ENCODE data around the gene TRMO.
A peak's percentile ranks its signal among the peaks of the same experiment; 100 is the strongest.

The TRMO gene

DNA sequence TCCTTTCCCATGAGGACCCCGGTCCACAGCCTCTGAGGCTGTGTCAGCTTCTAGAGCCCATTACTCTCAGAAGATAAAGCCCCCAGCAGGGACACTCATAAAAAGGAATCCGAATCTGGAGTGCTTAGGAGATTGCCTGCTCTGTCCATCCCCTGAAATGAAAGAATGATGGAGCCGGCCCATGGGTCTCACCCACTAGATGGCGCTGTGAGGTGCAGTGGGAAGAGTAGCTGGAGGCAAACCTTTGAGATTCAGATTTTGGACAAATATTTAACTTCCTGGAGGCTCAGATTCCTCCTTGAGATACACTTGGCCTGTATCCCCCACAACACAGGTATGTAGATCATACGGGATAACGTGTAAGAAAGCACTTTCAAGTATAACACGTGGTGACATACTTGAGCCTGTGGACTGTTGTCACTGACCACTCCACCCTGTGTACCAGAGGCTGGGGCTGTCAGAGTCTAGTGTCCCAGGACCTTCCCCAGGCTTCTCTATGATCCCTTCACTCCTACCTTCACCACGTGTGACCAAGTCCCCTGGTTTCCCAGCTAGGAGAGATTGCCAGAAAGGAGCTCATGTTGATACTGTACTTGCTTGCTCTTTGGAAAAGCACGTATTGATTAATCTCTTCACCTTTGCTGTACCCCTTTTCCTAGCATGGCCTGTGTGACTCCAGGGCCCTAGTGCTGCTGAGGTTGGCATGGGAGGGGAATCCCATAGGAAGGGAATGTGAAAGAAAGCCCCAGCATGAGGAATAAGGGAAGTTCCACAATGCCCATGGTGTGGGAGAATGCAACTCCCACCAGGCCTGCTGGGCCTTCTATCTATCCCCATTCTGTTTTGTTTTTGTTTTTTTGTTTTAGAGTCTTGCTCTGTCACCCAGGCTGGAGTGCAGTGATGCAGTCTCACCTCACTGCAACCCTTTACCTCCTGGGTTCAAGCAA, 32.1 kb downstream of the TRMO start:
- peaks cover 37% of the 10 kb centered on the region for H3K27me3 Mint-ChIP-seq (ENCODE audit: low read depth)
- H3K4me1 Mint-ChIP-seq, result no peaks in the 10 kb centered on the region
- H3K4me3 Mint-ChIP-seq, result no peak overlapping the region
- TF ChIP-seq, protein P1, sequence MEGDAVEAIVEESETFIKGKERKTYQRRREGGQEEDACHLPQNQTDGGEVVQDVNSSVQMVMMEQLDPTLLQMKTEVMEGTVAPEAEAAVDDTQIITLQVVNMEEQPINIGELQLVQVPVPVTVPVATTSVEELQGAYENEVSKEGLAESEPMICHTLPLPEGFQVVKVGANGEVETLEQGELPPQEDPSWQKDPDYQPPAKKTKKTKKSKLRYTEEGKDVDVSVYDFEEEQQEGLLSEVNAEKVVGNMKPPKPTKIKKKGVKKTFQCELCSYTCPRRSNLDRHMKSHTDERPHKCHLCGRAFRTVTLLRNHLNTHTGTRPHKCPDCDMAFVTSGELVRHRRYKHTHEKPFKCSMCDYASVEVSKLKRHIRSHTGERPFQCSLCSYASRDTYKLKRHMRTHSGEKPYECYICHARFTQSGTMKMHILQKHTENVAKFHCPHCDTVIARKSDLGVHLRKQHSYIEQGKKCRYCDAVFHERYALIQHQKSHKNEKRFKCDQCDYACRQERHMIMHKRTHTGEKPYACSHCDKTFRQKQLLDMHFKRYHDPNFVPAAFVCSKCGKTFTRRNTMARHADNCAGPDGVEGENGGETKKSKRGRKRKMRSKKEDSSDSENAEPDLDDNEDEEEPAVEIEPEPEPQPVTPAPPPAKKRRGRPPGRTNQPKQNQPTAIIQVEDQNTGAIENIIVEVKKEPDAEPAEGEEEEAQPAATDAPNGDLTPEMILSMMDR (IDR thresholded peaks at IDR 0.05; ENCODE audit: unreplicated experiment in 3 of 3), result peak in 1 of 3 experiments; percentile 39
- peaks cover under 1% of the 10 kb centered on the region for H3K36me3 Mint-ChIP-seq (ENCODE audit: low read depth)
- peaks cover 18% of the 10 kb centered on the region for H3K9me3 Mint-ChIP-seq
- no peak overlapping the region for H3K27ac Mint-ChIP-seq

DNA sequence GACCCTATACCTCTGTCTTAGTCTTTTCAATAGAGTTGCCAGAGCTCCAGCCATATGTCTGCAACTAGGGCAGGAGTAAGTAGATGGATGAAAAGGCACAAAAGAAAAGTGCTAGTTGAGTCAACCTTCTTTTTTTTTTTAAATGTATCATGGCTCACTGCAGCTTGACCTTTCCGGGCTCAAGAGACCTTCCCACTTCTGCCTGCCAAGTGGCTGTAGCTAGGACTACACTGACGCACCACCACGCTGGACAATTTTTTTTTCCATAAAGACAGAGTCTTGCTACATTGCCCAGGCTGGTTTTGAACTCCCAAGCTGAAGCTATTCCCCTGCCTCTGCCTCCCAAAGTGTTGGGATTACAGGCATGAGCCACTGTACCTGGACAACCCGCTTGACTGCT, 42.0 kb downstream of the TRMO start:
- Mint-ChIP-seq H3K36me3 (ENCODE audit: low read depth) (no peaks in the 10 kb centered on the region), H3K27me3 (ENCODE audit: low read depth) (peaks cover 28% of the 10 kb centered on the region), H3K4me1 (no peaks in the 10 kb centered on the region), H3K27ac (no peak overlapping the region), H3K4me3 (no peak overlapping the region), H3K9me3 (peaks cover 2% of the 10 kb centered on the region)
- TF ChIP-seq, protein P1 (IDR thresholded peaks at IDR 0.05; ENCODE audit: unreplicated experiment in 3 of 3), result no peak

DNA sequence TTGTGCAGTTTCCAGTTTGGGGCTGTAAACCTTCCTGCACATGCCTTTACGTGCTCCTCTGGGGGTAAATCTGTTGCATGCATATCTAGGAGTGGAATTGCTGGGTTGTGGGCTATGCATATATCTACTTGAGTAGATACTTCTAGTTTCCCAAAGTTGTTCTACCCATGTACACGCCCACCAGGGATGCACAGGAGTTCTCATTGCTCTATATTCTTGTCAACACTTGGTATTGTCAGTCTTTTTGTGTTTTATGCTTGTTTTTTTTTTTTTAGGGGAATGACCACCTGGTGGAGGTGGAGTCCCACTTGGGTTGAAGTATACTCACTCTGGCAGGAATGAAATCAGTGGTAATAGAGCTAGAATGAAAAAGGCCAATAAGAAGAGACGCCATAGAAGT, 46.2 kb downstream of the TRMO start:
- Mint-ChIP-seq H3K27me3 (ENCODE audit: low read depth) (peaks cover 27% of the 10 kb centered on the region), H3K9me3 (no peaks in the 10 kb centered on the region), H3K4me3 (no peak overlapping the region), H3K36me3 (ENCODE audit: low read depth) (no peaks in the 10 kb centered on the region), H3K27ac (no peak overlapping the region), H3K4me1 (no peaks in the 10 kb centered on the region)
- TF ChIP-seq, protein P1 (IDR thresholded peaks at IDR 0.05; ENCODE audit: unreplicated experiment in 3 of 3), result no peak

DNA sequence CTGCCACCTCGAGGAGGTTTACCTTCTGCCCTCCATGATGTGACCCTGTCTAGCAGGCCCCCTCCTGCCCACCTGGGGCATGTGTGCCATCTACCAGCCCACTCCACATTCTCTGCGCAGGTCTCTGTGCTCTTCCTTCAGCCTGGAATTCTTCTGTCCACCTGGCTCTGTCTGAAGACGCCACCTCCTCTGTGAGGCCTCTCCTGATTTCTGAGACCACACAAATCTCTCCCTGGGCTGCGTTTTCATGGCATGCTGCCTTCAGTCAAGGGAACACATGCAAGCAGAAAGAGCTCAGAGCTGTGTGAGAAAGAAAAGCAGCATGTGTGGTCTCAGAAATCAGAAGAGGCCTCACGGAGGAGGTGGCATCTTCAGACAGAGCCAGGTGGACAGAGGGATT, 47.2 kb downstream of the TRMO start:
- Mint-ChIP-seq H3K9me3 (no peaks in the 10 kb centered on the region), H3K4me3 (no peak overlapping the region), H3K27ac (no peak overlapping the region), H3K4me1 (no peaks in the 10 kb centered on the region), H3K27me3 (ENCODE audit: low read depth) (peaks cover 34% of the 10 kb centered on the region), H3K36me3 (ENCODE audit: low read depth) (no peaks in the 10 kb centered on the region)
- TF ChIP-seq, protein P1 (IDR thresholded peaks at IDR 0.05; ENCODE audit: unreplicated experiment in 3 of 3), result no peak

DNA sequence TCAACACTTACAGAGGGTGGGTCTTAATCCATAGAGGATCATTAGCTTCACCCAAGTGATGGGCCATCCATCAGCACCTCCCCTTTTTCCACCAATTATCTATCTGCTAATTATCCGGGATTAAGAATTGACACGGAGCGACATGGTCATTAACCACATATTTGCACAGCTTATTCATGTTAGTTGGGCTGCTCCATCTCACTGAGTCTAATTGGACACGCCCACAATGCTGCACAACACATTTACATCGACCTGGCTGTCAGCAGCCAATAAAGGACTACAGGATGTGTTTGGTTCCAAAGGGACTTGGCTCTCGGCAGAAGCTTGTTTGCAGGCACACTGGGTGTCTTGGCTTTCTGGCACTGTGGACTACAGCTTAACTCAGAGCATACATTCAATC, 47.7 kb downstream of the TRMO start:
- no peak overlapping the region for H3K27ac Mint-ChIP-seq
- TF ChIP-seq, protein P1 (IDR thresholded peaks at IDR 0.05; ENCODE audit: unreplicated experiment in 3 of 3), result no peak
- H3K36me3 Mint-ChIP-seq (ENCODE audit: low read depth), result no peaks in the 10 kb centered on the region
- no peaks in the 10 kb centered on the region for H3K4me1 Mint-ChIP-seq
- H3K4me3 Mint-ChIP-seq, result no peak overlapping the region
- H3K27me3 Mint-ChIP-seq (ENCODE audit: low read depth), result peaks cover 39% of the 10 kb centered on the region
- no peaks in the 10 kb centered on the region for H3K9me3 Mint-ChIP-seq

DNA sequence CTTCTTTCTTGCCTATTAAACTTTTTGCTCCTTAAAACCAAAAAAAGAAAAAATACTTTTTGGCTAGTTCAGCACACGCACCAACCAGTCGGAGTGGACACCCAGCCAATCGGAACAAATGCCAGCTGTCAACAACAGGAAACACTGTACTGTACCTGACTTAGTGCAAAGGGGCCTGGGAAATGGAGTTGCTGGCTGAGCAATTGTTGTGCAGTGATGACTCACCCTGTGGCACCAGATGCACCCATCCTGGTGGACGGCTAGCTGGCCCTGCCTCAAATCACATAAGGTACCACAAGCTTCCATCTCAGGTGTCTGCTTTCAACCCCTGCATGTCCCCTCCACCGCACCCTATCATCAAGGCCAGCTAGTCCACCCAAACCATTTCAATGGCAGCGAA, 48.4 kb downstream of the TRMO start:
- Mint-ChIP-seq H3K27me3 (ENCODE audit: low read depth) (peaks cover 45% of the 10 kb centered on the region), H3K4me3 (no peak overlapping the region), H3K4me1 (no peaks in the 10 kb centered on the region), H3K36me3 (ENCODE audit: low read depth) (no peaks in the 10 kb centered on the region), H3K9me3 (peaks cover 4% of the 10 kb centered on the region), H3K27ac (no peak overlapping the region)
- TF ChIP-seq, protein P1 (IDR thresholded peaks at IDR 0.05; ENCODE audit: unreplicated experiment in 3 of 3), result no peak
